Neural cell (in vitro differentiated cells): ENCODE data around the gene POMP. TPM values are rescaled to one million over a fixed set of nuclear protein-coding genes. Genes with fewer than 3 reads are reported as not detected.

ENCODE experiments used
- H2AFZ ChIP-seq: fragments of 200-600, 300-800 bp; sonication (generic), shearing (Covaris generic); 2 replicates; pipeline ENCODE4 v1.6.0; 2014; ENCODE audit warnings: low read depth, mild to moderate bottlenecking, antibody characterized with exemption, low read length, moderate library complexity
- H3F3A ChIP-seq: fragments of 200-600 bp; shearing (Covaris generic); 2 replicates; pipeline ENCODE4 v1.6.1; 2016; ENCODE audit warnings: mild to moderate bottlenecking, moderate library complexity, mixed read lengths, antibody characterized with exemption, low read length; ENCODE audit not compliant: insufficient read depth, poor library complexity, severe bottlenecking
- H3K27ac ChIP-seq: fragments of 200-600, 300-800 bp; sonication (generic), shearing (Covaris generic); 2 replicates; pipeline ENCODE4 v1.5.1; 2014; ENCODE audit warnings: mild to moderate bottlenecking, low read length, moderate library complexity
- H3K27me3 ChIP-seq: fragments of 300-800, 200-600 bp; sonication (generic), shearing (Covaris generic); 2 replicates; pipeline ENCODE4 v1.6.0; 2014; ENCODE audit warnings: mild to moderate bottlenecking, low read depth, low read length, moderate library complexity; ENCODE audit not compliant: insufficient read depth
- H3K36me3 ChIP-seq: fragments of 300-800, 200-600 bp; sonication (generic), shearing (Covaris generic); 2 replicates; pipeline ENCODE4 v1.5.1; 2014; ENCODE audit warnings: mild to moderate bottlenecking, antibody characterized with exemption, low read length, moderate library complexity; ENCODE audit not compliant: insufficient read depth
- H3K4me2 ChIP-seq: fragments of 300-800, 200-600 bp; sonication (generic), shearing (Covaris generic); 2 replicates; pipeline ENCODE4 v1.6.0; 2014; ENCODE audit warnings: mild to moderate bottlenecking, low read length
- H3K4me3 ChIP-seq: fragments of 300-800, 200-600 bp; sonication (generic), shearing (Covaris generic); 2 replicates; pipeline ENCODE4 v1.5.1; 2014; ENCODE audit warnings: mild to moderate bottlenecking, low read length, moderate library complexity
- H3K79me2 ChIP-seq: fragments of 200-600 bp; shearing (Covaris generic); replicated peaks from 2 replicates; pipeline ENCODE4 v1.6.0; 2014; ENCODE audit warnings: mild to moderate bottlenecking, low read length, moderate library complexity; ENCODE audit not compliant: insufficient read depth
- H3K9ac ChIP-seq: fragments of 300-800, 200-600 bp; sonication (generic), shearing (Covaris generic); 2 replicates; pipeline ENCODE4 v1.6.1; 2016; ENCODE audit warnings: mild to moderate bottlenecking, low read length, mixed read lengths
- H3K9me2 ChIP-seq: fragments of 200-600 bp; shearing (Covaris generic); 2 replicates; pipeline ENCODE4 v1.6.1; 2016; ENCODE audit warnings: mild to moderate bottlenecking, low read length, mixed read lengths; ENCODE audit not compliant: insufficient read depth
- H3K9me3 ChIP-seq: fragments of 200-600, 300-800 bp; sonication (generic), shearing (Covaris generic); 2 replicates; pipeline ENCODE4 v1.6.1; 2016; ENCODE audit warnings: mild to moderate bottlenecking, mixed run types, low read length, moderate library complexity, mixed read lengths
- H4K20me1 ChIP-seq: fragments of 200-600 bp; shearing (Covaris generic); 2 replicates; pipeline ENCODE4 v1.6.1; 2016; ENCODE audit warnings: mild to moderate bottlenecking, mixed run types; ENCODE audit not compliant: insufficient read depth
- EP300 ChIP-seq: fragments of 450-650 bp; conservative IDR thresholded peaks from 2 replicates; pipeline ENCODE4 v1.6.1; 2014; ENCODE audit warnings: antibody characterized with exemption, mild to moderate bottlenecking, moderate library complexity; ENCODE audit not compliant: poor library complexity, severe bottlenecking
- EZH2 ChIP-seq: fragments of 200-600, 300-800 bp; shearing (Covaris generic), sonication (generic); IDR thresholded peaks from 2 replicates; pipeline ENCODE4 v1.6.1; 2014; ENCODE audit warnings: antibody characterized with exemption, low read length, borderline replicate concordance, mild to moderate bottlenecking; ENCODE audit not compliant: insufficient read depth, poor library complexity, severe bottlenecking
- MXI1 ChIP-seq: fragments of 450-650 bp; conservative IDR thresholded peaks from 2 replicates; pipeline ENCODE4 v1.6.1; 2014; ENCODE audit warnings: antibody characterized with exemption, mild to moderate bottlenecking; ENCODE audit not compliant: poor library complexity, severe bottlenecking
- POLR2AphosphoS5 ChIP-seq: IDR thresholded peaks from 2 replicates; pipeline ENCODE4 v1.6.1; 2012
- RAD21 ChIP-seq: fragments of 450-650 bp; conservative IDR thresholded peaks from 2 replicates; pipeline ENCODE4 v1.6.1; 2014; ENCODE audit warnings: antibody characterized with exemption, mild to moderate bottlenecking, moderate library complexity
- SMC3 ChIP-seq: fragments of 450-650 bp; conservative IDR thresholded peaks from 2 replicates; pipeline ENCODE4 v1.6.1; 2014; ENCODE audit warnings: antibody characterized with exemption, mild to moderate bottlenecking, moderate library complexity; ENCODE audit not compliant: poor library complexity
- TAF1 ChIP-seq: IDR thresholded peaks from 2 replicates; pipeline ENCODE4 v1.6.1; 2012; ENCODE audit warnings: low read depth
- polyA plus RNA-seq: library from polyadenylated mRNA; depleted of rRNA; stranded (reverse); fragments of >200 nt; gene quantifications from 2 replicates; pipeline ENCODE4 v1.2.3, GENCODE V29; 2014
- TF ChIP-seq, protein P1 (sequence below): fragments of 450-650 bp; IDR thresholded peaks from 2 replicates; pipeline ENCODE4 v1.5.1; 2014; ENCODE audit warnings: antibody characterized with exemption, mild to moderate bottlenecking, moderate library complexity; ENCODE audit not compliant: poor library complexity, severe bottlenecking
- TF ChIP-seq, protein P2 (sequence below): IDR thresholded peaks from 2 replicates; pipeline ENCODE4 v1.6.1; 2012; ENCODE audit warnings: borderline replicate concordance

Gene POMP
- polyA plus RNA-seq, 1 donor from 2014 or later = 167 TPM

DNA sequence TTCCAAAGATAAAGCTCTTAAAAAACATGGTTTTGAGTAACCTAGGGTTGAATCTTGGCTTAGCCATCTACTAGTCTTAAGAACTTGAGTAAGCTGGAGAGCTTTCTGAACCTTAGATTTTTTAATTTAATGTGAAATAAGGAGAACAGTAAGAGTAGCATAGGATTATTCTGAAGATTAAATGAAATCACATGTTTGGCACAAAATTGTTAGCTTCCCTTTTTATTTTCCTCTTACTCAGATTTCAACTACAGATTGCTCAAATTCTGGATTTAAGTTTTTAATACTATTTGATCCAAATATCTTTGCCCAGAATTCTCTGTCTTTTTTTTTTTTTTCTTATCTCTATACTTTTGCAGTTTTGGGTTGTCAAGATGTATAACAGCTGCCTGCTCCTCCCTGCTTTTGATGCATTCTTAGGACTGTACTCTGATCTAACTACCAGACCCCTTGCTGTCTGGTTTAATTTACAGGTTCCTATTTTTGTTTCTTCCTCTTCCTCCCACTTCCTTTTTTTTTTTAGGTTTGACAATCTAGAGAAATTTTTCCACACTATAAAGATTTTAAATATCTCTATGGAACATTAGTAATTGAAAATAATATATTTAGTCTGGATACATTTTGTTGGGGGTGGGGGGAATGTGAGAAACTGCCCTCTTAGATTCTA lies 12.3 kb downstream of the POMP start:
- Histone ChIP-seq H3K27me3 (no peaks in the 10 kb centered on the region), H3K27ac (no peak overlapping the region), H3K4me2 (no peak overlapping the region), H3K9me3 (no peaks in the 10 kb centered on the region), H4K20me1 (no peaks in the 10 kb centered on the region), H3F3A (no peaks in the 10 kb centered on the region), H3K79me2 (no peaks in the 10 kb centered on the region), H2AFZ (no peak overlapping the region), H3K9me2 (no peaks in the 10 kb centered on the region), H3K9ac (no peak overlapping the region), H3K4me3 (no peak overlapping the region), H3K36me3 (peaks cover 6% of the 10 kb centered on the region)
- no peak for TF ChIP-seq POLR2AphosphoS5
- TF ChIP-seq MXI1 = no peak
- TF ChIP-seq TAF1 = no peak
- TF ChIP-seq EZH2 = no peak
- TF ChIP-seq, protein P1, sequence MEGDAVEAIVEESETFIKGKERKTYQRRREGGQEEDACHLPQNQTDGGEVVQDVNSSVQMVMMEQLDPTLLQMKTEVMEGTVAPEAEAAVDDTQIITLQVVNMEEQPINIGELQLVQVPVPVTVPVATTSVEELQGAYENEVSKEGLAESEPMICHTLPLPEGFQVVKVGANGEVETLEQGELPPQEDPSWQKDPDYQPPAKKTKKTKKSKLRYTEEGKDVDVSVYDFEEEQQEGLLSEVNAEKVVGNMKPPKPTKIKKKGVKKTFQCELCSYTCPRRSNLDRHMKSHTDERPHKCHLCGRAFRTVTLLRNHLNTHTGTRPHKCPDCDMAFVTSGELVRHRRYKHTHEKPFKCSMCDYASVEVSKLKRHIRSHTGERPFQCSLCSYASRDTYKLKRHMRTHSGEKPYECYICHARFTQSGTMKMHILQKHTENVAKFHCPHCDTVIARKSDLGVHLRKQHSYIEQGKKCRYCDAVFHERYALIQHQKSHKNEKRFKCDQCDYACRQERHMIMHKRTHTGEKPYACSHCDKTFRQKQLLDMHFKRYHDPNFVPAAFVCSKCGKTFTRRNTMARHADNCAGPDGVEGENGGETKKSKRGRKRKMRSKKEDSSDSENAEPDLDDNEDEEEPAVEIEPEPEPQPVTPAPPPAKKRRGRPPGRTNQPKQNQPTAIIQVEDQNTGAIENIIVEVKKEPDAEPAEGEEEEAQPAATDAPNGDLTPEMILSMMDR = no peak
- TF ChIP-seq, protein P2, sequence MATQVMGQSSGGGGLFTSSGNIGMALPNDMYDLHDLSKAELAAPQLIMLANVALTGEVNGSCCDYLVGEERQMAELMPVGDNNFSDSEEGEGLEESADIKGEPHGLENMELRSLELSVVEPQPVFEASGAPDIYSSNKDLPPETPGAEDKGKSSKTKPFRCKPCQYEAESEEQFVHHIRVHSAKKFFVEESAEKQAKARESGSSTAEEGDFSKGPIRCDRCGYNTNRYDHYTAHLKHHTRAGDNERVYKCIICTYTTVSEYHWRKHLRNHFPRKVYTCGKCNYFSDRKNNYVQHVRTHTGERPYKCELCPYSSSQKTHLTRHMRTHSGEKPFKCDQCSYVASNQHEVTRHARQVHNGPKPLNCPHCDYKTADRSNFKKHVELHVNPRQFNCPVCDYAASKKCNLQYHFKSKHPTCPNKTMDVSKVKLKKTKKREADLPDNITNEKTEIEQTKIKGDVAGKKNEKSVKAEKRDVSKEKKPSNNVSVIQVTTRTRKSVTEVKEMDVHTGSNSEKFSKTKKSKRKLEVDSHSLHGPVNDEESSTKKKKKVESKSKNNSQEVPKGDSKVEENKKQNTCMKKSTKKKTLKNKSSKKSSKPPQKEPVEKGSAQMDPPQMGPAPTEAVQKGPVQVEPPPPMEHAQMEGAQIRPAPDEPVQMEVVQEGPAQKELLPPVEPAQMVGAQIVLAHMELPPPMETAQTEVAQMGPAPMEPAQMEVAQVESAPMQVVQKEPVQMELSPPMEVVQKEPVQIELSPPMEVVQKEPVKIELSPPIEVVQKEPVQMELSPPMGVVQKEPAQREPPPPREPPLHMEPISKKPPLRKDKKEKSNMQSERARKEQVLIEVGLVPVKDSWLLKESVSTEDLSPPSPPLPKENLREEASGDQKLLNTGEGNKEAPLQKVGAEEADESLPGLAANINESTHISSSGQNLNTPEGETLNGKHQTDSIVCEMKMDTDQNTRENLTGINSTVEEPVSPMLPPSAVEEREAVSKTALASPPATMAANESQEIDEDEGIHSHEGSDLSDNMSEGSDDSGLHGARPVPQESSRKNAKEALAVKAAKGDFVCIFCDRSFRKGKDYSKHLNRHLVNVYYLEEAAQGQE = no peak
- no peak for TF ChIP-seq SMC3
- TF ChIP-seq EP300 = no peak
- no peak for TF ChIP-seq RAD21

DNA sequence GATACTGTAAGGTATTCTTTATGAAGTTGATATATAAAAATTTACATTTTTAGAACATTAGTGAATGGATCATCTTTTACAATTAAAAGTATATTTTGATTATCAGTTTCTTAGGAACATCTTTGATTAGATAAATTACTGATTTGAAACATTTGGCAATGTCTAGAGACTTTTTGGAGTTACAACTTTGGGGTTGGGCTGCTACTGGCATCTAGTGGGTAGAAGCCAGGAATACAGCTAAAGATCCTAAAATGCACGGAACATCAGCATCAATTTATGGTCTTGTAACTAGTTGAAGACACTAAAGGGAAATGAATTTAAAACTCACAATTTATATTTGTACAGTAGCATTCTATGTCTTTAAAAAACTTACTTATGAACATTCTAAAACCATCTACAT lies 19.9 kb downstream of the POMP start:
- no peaks in the 10 kb centered on the region for H3K79me2 ChIP-seq
- no peak overlapping the region for H2AFZ ChIP-seq
- H3K9me2 ChIP-seq = no peaks in the 10 kb centered on the region
- no peaks in the 10 kb centered on the region for H3F3A ChIP-seq
- no peak overlapping the region for H3K4me3 ChIP-seq
- H3K36me3 ChIP-seq = no peaks in the 10 kb centered on the region
- no peaks in the 10 kb centered on the region for H4K20me1 ChIP-seq
- no peaks in the 10 kb centered on the region for H3K27me3 ChIP-seq
- no peak overlapping the region for H3K27ac ChIP-seq
- no peak overlapping the region for H3K4me2 ChIP-seq
- H3K9ac ChIP-seq = no peak overlapping the region
- H3K9me3 ChIP-seq = no peaks in the 10 kb centered on the region
- TF ChIP-seq RAD21 (no peak), SMC3 (no peak), TAF1 (no peak), EZH2 (no peak), POLR2AphosphoS5 (no peak), MXI1 (no peak), EP300 (no peak)
- TF ChIP-seq, protein P2 = no peak
- TF ChIP-seq, protein P1 = no peak
